ENCODE measurements around the gene RPTOR. TPM values are rescaled to one million over a fixed set of nuclear protein-coding genes. Genes with fewer than 3 reads are reported as not detected.

RPTOR gene
- total RNA-seq, 1 experiment from 2014 or later = 25.1 TPM

DNA sequence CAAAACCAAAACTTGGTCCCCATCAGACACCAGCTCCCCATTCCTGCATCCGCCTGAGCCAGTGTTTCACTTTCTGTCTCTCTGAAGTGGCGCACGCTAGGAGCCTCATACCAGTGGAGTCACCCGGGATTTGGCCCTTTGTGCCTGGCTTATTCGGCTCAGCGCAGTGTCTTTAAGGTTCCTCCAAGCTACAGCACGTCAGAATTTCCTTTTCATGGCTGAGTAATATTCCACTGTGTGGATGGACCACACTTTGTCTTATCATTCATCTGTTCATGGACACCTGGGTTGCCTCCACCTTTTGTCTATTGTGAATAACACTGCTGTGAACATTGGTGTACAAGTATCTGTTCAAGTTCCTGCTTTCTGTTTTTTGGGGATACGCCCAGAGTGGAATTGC is 401.8 kb downstream of the RPTOR start:
- Histone ChIP-seq H3K9me3 (ENCODE audit: control insufficient read depth, low read depth, low read length) (no peaks in the 10 kb centered on the region), H3K23ac (ENCODE audit: insufficient read length, low read depth, low read length) (no peak overlapping the region), H3K4me1 (ENCODE audit: insufficient read depth, low read length) (no peaks in the 10 kb centered on the region), H3K56ac (ENCODE audit: insufficient read length, low read depth, low read length) (no peak overlapping the region), H3K79me2 (ENCODE audit: insufficient read depth, low read length) (no peaks in the 10 kb centered on the region), H3K4ac (ENCODE audit: low read depth, low read length) (no peak overlapping the region), H4K91ac (ENCODE audit: insufficient read length, low read depth, low read length) (no peak overlapping the region), H3K27me3 (ENCODE audit: insufficient read depth, low read length) (no peaks in the 10 kb centered on the region), H3K4me2 (ENCODE audit: insufficient read depth, insufficient read length, low read length) (no peak overlapping the region), H3K79me1 (ENCODE audit: insufficient read depth, low read depth, low read length, poor library complexity, severe bottlenecking) (no peaks in the 10 kb centered on the region), H4K8ac (replicated peaks; ENCODE audit: insufficient read length, low read depth, low read length) (no peak overlapping the region), H2AFZ (ENCODE audit: low read length) (no peak overlapping the region), H4K20me1 (ENCODE audit: control insufficient read depth, insufficient read depth, insufficient read length) (peaks cover 4% of the 10 kb centered on the region), H3K23me2 (ENCODE audit: insufficient read length, low read depth, low read length, poor library complexity, severe bottlenecking) (no peaks in the 10 kb centered on the region), H2BK12ac (ENCODE audit: insufficient read length, low read depth, low read length) (no peak overlapping the region), H2AK5ac (ENCODE audit: insufficient read length, low read length) (no peak overlapping the region), H2BK20ac (ENCODE audit: low read depth, low read length, poor library complexity, severe bottlenecking) (no peak overlapping the region), H3K18ac (ENCODE audit: insufficient read length, low read depth, low read length) (no peak overlapping the region), H3K27ac (ENCODE audit: insufficient read length, low read depth, low read length) (no peak overlapping the region), H2BK120ac (ENCODE audit: low read depth, low read length, poor library complexity, severe bottlenecking) (no peak overlapping the region), H3T11ph (ENCODE audit: low read length) (no peak overlapping the region), H3K9ac (ENCODE audit: extremely low read depth, insufficient read length, low read length) (no peak overlapping the region), H2BK5ac (ENCODE audit: insufficient read length, low read length) (no peak overlapping the region), H4K5ac (ENCODE audit: insufficient read length, low read depth, low read length) (no peak overlapping the region), H2BK15ac (ENCODE audit: low read depth, low read length) (no peak overlapping the region), H3K14ac (ENCODE audit: insufficient read depth, low read length) (no peak overlapping the region)
- H3K4me1 Mint-ChIP-seq = no peaks in the 10 kb centered on the region
- H3K36me3 Mint-ChIP-seq (ENCODE audit: insufficient read depth in 1 of 3, low read depth in 3 of 3) = peaks cover 14 to 19% (median 17%) of the 10 kb centered on the region in 3 experiments
- DNase-seq = no peak
- no peaks in the 10 kb centered on the region for H3K27me3 Mint-ChIP-seq (ENCODE audit: low read depth)
- no peak overlapping the region for H3K27ac Mint-ChIP-seq
- TF ChIP-seq, protein P1, sequence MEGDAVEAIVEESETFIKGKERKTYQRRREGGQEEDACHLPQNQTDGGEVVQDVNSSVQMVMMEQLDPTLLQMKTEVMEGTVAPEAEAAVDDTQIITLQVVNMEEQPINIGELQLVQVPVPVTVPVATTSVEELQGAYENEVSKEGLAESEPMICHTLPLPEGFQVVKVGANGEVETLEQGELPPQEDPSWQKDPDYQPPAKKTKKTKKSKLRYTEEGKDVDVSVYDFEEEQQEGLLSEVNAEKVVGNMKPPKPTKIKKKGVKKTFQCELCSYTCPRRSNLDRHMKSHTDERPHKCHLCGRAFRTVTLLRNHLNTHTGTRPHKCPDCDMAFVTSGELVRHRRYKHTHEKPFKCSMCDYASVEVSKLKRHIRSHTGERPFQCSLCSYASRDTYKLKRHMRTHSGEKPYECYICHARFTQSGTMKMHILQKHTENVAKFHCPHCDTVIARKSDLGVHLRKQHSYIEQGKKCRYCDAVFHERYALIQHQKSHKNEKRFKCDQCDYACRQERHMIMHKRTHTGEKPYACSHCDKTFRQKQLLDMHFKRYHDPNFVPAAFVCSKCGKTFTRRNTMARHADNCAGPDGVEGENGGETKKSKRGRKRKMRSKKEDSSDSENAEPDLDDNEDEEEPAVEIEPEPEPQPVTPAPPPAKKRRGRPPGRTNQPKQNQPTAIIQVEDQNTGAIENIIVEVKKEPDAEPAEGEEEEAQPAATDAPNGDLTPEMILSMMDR (conservative IDR thresholded peaks at IDR 0.05) = no peak
- no peak overlapping the region for H3K4me3 Mint-ChIP-seq
- WGBS (ENCODE audit: extremely low coverage, insufficient read length, low lambda C conversion rate) = no CpG with 5 or more reads among the region's 8 CpGs
- no peaks in the 10 kb centered on the region for H3K9me3 Mint-ChIP-seq

All from H9 (cell line).